ENCODE results near the gene SIGLEC8. TPM values are rescaled to one million over a fixed set of nuclear protein-coding genes. Genes with fewer than 3 reads are reported as not detected.

SIGLEC8 gene
- total and polyA plus RNA-seq, 9 of the 15 experiments (the other 6 are each of a cell fraction or from before 2014, with no cell fraction given), result 0.04 to 0.65 (median 0.39) TPM

- TF ChIP-seq, protein P1, sequence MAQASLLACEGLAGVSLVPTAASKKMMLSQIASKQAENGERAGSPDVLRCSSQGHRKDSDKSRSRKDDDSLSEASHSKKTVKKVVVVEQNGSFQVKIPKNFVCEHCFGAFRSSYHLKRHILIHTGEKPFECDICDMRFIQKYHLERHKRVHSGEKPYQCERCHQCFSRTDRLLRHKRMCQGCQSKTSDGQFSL (CRISPR knock-in tag; IDR thresholded peaks at IDR 0.05), result 0 out of 2 replicates have a peak, but pooled peaks have one; percentile 22
- TF ChIP-seq, protein P1 (tag; IDR thresholded peaks at IDR 0.05), result no peak
- TF ChIP-seq, protein P2, sequence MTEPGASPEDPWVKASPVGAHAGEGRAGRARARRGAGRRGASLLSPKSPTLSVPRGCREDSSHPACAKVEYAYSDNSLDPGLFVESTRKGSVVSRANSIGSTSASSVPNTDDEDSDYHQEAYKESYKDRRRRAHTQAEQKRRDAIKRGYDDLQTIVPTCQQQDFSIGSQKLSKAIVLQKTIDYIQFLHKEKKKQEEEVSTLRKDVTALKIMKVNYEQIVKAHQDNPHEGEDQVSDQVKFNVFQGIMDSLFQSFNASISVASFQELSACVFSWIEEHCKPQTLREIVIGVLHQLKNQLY (CRISPR knock-in tag; conservative IDR thresholded peaks at IDR 0.05), result peak in 1 of 2 experiments; percentile 98; a peak in 1 of 4 replicates
- TF ChIP-seq KLF16 (IDR thresholded peaks at IDR 0.05) (peak; percentile 55), CCNT2 (IDR thresholded peaks at IDR 0.05; ENCODE audit: borderline replicate concordance, extremely low read depth, insufficient read length, low read depth, low read length) (peak; percentile 57), SNIP1 (IDR thresholded peaks at IDR 0.05; ENCODE audit: low read depth) (no peak), OTX1 (CRISPR knock-in tag; IDR thresholded peaks at IDR 0.05) (no peak), SMARCA4 (IDR thresholded peaks at IDR 0.05) (no peak), BHLHE40 (IDR thresholded peaks at IDR 0.05; ENCODE audit: low read length) (peak; percentile 38; the same call in 1 of the 2 replicates), NCOA6 (IDR thresholded peaks at IDR 0.05) (peak; percentile 39; the same call in 1 of the 2 replicates), ZBTB8A (IDR thresholded peaks at IDR 0.05; ENCODE audit: partially characterized antibody) (no peak), TGIF2 (CRISPR knock-in tag; IDR thresholded peaks at IDR 0.05) (peak; percentile 95), NR1H2 (CRISPR knock-in tag; IDR thresholded peaks at IDR 0.05) (peak; percentile 93; the same call in 1 of the 2 replicates), CHD1 (IDR thresholded peaks at IDR 0.05; ENCODE audit: low read length) (no peak), ZNF384 (IDR thresholded peaks at IDR 0.05; ENCODE audit: low read depth, low read length) (peak; percentile 56; the same call in 1 of the 2 replicates), EHMT2 (IDR thresholded peaks at IDR 0.05) (peak; percentile 99), ETV5 (CRISPR knock-in tag; IDR thresholded peaks at IDR 0.05; ENCODE audit: low read depth) (peak; percentile 92), GABPB1 (CRISPR knock-in tag; IDR thresholded peaks at IDR 0.05) (peak; percentile 89), ZBTB33 (CRISPR knock-in tag; IDR thresholded peaks at IDR 0.05) (peak; percentile 91), RUNX1 (IDR thresholded peaks at IDR 0.05; ENCODE audit: low read depth) (0 out of 2 replicates have a peak, but pooled peaks have one; percentile 39), NR3C1 (CRISPR knock-in tag; IDR thresholded peaks at IDR 0.05) (peak; percentile 97), HDAC1 (IDR thresholded peaks at IDR 0.05) (peak in 1 of 2 experiments; percentile 59; a peak in 2 of 4 replicates), NR2C1 (IDR thresholded peaks at IDR 0.05) (no peak), NR2C1 (tag; IDR thresholded peaks at IDR 0.05) (peak; percentile 40; the same call in 1 of the 2 replicates), MTA2 (IDR thresholded peaks at IDR 0.05; ENCODE audit: low read depth) (no peak), NCOR1 (IDR thresholded peaks at IDR 0.05) (no peak)
- TF ChIP-seq, protein P3, sequence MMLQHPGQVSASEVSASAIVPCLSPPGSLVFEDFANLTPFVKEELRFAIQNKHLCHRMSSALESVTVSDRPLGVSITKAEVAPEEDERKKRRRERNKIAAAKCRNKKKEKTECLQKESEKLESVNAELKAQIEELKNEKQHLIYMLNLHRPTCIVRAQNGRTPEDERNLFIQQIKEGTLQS (IDR thresholded peaks at IDR 0.05), result no peak
- TF ChIP-seq, protein P3 (CRISPR knock-in tag; conservative IDR thresholded peaks at IDR 0.05), result peak; percentile 58; the same call in 1 of the 2 replicates
Measured at GRCh38 chr19:51422053-51422448, 36.2 kb downstream of the SIGLEC8 start (continued).

Data from K562 (cell line).